Epithelial cell of prostate (primary cell): ENCODE measurements around the gene NRG2.

Experiments used
- DNase-seq: peaks from one replicate; pipeline ENCODE4 v3.0.0-alpha.2; 2011; ENCODE audit warnings: low read depth, low spot score
- H3K27ac ChIP-seq: fragments of 450-650 bp; 2 replicates; pipeline ENCODE4 v1.5.1; 2017; ENCODE audit warnings: mild to moderate bottlenecking

Gene NRG2

GRCh38 chr5:139850423-139851016 lies 192.6 kb downstream of the NRG2 start:
- H3K27ac ChIP-seq, result no peak overlapping the region
- DNase-seq, result no peak

- no peak for DNase-seq
- no peak overlapping the region for H3K27ac ChIP-seq
These were observed 193.2 kb downstream of the NRG2 start for GRCh38 chr5:139849942-139850341.

GRCh38 chr5:139849501-139849900 lies 193.6 kb downstream of the NRG2 start:
- DNase-seq, result no peak
- H3K27ac ChIP-seq, result no peak overlapping the region

- H3K27ac ChIP-seq, result no peak overlapping the region
- DNase-seq, result no peak
These were observed 194.5 kb downstream of the NRG2 start for GRCh38 chr5:139848508-139849100.

- DNase-seq, result no peak
- no peak overlapping the region for H3K27ac ChIP-seq
These were observed 195.2 kb downstream of the NRG2 start for GRCh38 chr5:139847790-139848507.

- no peak for DNase-seq
- no peak overlapping the region for H3K27ac ChIP-seq
These were observed 196.0 kb downstream of the NRG2 start for GRCh38 chr5:139847091-139847490.

GRCh38 chr5:139845846-139846681 lies 197.0 kb downstream of the NRG2 start:
- no peak for DNase-seq
- no peak overlapping the region for H3K27ac ChIP-seq

GRCh38 chr5:139844472-139845145 lies 198.5 kb downstream of the NRG2 start:
- no peak for DNase-seq
- H3K27ac ChIP-seq, result no peak overlapping the region

GRCh38 chr5:139843991-139844390 lies 199.1 kb downstream of the NRG2 start:
- H3K27ac ChIP-seq, result no peak overlapping the region
- DNase-seq, result no peak

- DNase-seq, result no peak
- no peak overlapping the region for H3K27ac ChIP-seq
These were observed 200.8 kb downstream of the NRG2 start for GRCh38 chr5:139842321-139842720.

GRCh38 chr5:139841549-139841948 lies 201.6 kb downstream of the NRG2 start:
- DNase-seq, result no peak
- H3K27ac ChIP-seq, result no peak overlapping the region

- no peak for DNase-seq
- H3K27ac ChIP-seq, result no peak overlapping the region
These were observed 203.2 kb downstream of the NRG2 start for GRCh38 chr5:139839918-139840317.

- H3K27ac ChIP-seq, result no peak overlapping the region
- no peak for DNase-seq
These were observed 203.8 kb downstream of the NRG2 start for GRCh38 chr5:139839232-139839815.

GRCh38 chr5:139838381-139839197 lies 204.5 kb downstream of the NRG2 start:
- no peak overlapping the region for H3K27ac ChIP-seq
- no peak for DNase-seq

GRCh38 chr5:139837711-139838380 lies 205.3 kb downstream of the NRG2 start:
- H3K27ac ChIP-seq, result no peak overlapping the region
- DNase-seq, result no peak

- no peak for DNase-seq
- H3K27ac ChIP-seq, result no peak overlapping the region
These were observed 206.5 kb downstream of the NRG2 start for GRCh38 chr5:139836469-139837208.

GRCh38 chr5:139835656-139836055 lies 207.4 kb downstream of the NRG2 start:
- no peak for DNase-seq
- no peak overlapping the region for H3K27ac ChIP-seq

- no peak for DNase-seq
- H3K27ac ChIP-seq, result no peak overlapping the region
These were observed 209.6 kb downstream of the NRG2 start for GRCh38 chr5:139833525-139833924.
